HFFc6 (cell line): ENCODE data around the gene CORO6. TPM values are rescaled to one million over a fixed set of nuclear protein-coding genes. Genes with fewer than 3 reads are reported as not detected.

Experiments used
- DNase-seq: peaks from one replicate; pipeline ENCODE4 v3.0.0-alpha.2; 2018
- H3K27ac Mint-ChIP-seq: 2 replicates; pipeline ENCODE4 v1.8.0; 2020; ENCODE audit warnings: mild to moderate bottlenecking, mixed read lengths
- H3K27me3 Mint-ChIP-seq: 2 replicates; pipeline ENCODE4 v1.8.0; 2021; ENCODE audit warnings: mild to moderate bottlenecking, moderate library complexity, mixed read lengths; ENCODE audit not compliant: insufficient read depth
- H3K36me3 Mint-ChIP-seq: 2 replicates; pipeline ENCODE4 v1.8.0; 2021; ENCODE audit warnings: low read depth, mixed read lengths
- H3K4me1 Mint-ChIP-seq: 2 replicates; pipeline ENCODE4 v1.8.0; 2020; ENCODE audit warnings: low read depth, mixed read lengths
- H3K4me3 Mint-ChIP-seq: 2 replicates; pipeline ENCODE4 v1.8.0; 2020; ENCODE audit warnings: mild to moderate bottlenecking, moderate library complexity, mixed read lengths
- H3K9me3 Mint-ChIP-seq: 2 replicates; pipeline ENCODE4 v1.8.0; 2020; ENCODE audit warnings: mild to moderate bottlenecking, mixed read lengths
- total RNA-seq, 6 experiments: library from RNA; stranded (reverse); fragmentation: NEBNext Ultra II Directional; extraction: Animal tissue kit (Norgen Biotek cat#: 25700); gene quantifications; 2 replicates in 1 of 6; 3 replicates in 5 of 6; pipeline ENCODE4 v1.2.3, GENCODE V29; 2021
- TF ChIP-seq, protein P1 (sequence below): fragments of 200-600 bp; sonication (generic); IDR thresholded peaks from 2 replicates; pipeline ENCODE4 v1.5.0; 2021; ENCODE audit warnings: antibody characterized with exemption, mild to moderate bottlenecking

The CORO6 gene
- total RNA-seq, 6 experiments from 2014 or later = 4.6 to 6.1 (median 5.4) TPM

DNA sequence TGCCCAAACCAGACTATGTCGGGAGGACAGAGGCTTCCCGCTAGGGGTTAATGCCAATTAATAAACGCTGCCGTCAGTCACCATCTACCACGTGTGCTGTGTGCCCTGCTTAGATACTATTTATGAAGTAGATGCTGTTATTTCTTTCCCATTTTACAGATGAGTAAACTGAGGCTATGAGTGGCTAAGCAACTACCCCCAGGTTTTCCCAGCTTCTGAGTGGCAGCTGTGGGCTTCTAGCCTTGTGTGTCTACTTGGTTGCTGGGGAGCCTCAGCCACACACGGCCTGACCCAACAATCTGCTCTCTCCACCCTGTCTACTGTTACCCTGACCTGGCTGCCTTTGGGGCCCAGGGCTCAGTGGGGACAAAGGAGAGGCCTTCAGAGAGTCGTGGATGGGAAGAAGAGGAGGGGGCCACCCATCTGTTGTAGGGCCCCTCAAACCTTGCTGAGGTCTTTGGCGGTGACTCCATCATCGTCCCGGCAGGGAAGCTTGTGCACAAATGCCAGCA is 40.4 kb downstream of the CORO6 start:
- H3K4me3 Mint-ChIP-seq = no peak overlapping the region
- TF ChIP-seq, protein P1, sequence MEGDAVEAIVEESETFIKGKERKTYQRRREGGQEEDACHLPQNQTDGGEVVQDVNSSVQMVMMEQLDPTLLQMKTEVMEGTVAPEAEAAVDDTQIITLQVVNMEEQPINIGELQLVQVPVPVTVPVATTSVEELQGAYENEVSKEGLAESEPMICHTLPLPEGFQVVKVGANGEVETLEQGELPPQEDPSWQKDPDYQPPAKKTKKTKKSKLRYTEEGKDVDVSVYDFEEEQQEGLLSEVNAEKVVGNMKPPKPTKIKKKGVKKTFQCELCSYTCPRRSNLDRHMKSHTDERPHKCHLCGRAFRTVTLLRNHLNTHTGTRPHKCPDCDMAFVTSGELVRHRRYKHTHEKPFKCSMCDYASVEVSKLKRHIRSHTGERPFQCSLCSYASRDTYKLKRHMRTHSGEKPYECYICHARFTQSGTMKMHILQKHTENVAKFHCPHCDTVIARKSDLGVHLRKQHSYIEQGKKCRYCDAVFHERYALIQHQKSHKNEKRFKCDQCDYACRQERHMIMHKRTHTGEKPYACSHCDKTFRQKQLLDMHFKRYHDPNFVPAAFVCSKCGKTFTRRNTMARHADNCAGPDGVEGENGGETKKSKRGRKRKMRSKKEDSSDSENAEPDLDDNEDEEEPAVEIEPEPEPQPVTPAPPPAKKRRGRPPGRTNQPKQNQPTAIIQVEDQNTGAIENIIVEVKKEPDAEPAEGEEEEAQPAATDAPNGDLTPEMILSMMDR = no peak
- no peaks in the 10 kb centered on the region for H3K9me3 Mint-ChIP-seq
- H3K27ac Mint-ChIP-seq = no peak overlapping the region
- H3K36me3 Mint-ChIP-seq = peaks cover 5% of the 10 kb centered on the region
- DNase-seq = no peak
- H3K4me1 Mint-ChIP-seq = peaks cover 23% of the 10 kb centered on the region
- H3K27me3 Mint-ChIP-seq = no peaks in the 10 kb centered on the region

DNA sequence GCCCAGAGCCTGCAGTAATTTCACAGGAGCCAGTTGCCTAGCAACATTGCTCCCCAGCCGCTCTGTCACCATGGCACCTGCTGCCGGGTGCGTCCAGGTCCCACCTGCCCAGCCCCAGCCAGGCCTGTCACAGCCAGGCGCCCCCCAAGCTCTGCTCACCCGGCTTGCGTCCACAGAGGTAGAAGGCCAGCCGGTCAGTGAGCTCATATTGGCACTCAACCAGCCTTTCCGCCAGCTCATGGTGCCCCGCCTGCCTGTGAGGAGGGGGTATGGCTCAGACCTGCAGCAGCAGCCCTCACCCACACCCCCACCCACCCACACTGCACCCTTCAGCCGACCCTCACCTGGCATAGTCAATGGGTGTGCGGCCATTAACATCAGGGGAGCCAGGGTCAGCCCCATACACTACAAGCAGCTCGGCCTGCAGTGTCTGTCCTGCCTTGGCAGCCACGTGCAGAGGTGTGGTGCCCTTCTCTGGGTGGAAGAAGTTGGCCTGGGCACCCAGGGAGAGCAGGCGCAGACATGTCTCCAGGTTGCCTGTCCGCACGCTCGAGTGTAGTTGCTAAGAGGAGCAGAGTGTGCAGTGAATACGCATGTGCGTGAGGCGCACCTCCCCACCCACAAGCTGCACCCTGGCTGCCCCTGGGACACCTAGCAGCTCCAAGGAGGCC is 41.0 kb downstream of the CORO6 start:
- Mint-ChIP-seq H3K36me3 (peaks cover 5% of the 10 kb centered on the region), H3K4me1 (peaks cover 21% of the 10 kb centered on the region), H3K4me3 (no peak overlapping the region), H3K9me3 (no peaks in the 10 kb centered on the region), H3K27me3 (no peaks in the 10 kb centered on the region), H3K27ac (no peak overlapping the region)
- TF ChIP-seq, protein P1 = no peak
- DNase-seq = no peak

DNA sequence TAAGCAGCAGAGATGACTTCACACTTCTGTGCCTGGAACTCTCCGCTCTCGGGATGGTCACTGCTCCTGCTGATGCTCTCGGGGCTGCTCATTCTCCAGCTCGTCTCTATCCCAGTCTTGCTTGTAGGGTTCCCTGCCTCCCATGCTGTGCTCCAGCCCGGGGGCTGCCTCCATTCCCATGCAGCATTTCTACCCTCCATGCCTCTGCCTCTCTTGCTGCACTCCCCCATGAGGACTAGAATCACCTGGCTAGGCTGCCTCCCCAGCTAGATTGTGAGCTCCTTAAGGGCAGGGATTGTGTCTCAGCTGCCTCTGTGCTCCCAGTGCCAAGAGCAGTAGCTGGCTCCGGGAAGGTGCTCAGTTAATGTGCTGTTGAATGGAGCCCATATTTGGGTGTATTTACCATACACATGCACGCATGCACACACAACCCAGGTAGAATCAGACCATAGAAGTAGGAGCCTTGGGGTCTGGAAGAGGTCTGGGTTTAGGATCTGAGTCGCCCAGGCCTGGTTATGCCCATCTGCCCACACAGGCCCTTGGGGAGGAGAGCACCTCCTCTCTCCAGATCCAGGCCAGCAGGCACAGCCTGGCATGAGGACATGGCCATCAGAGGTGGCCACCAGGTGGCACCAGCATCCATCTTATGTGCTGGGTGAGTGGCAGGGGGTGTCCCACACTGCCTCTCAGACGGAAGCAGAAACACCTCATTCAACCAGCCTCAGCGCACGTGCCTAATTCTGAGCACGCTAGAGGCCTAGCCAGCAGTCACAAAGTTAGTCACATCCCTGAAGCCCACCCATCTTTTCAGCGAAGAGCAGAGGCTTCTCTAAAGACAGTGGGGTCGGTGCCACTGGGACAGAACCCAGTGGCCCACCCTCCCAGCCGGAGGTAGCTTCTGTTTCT is 42.6 kb downstream of the CORO6 start:
- DNase-seq = peak; percentile 76
- peaks cover 5% of the 10 kb centered on the region for H3K36me3 Mint-ChIP-seq
- H3K27ac Mint-ChIP-seq = peak overlapping the region; percentile 76
- H3K9me3 Mint-ChIP-seq = no peaks in the 10 kb centered on the region
- peaks cover 16% of the 10 kb centered on the region for H3K4me1 Mint-ChIP-seq
- no peak overlapping the region for H3K4me3 Mint-ChIP-seq
- TF ChIP-seq, protein P1 = peak; percentile 97
- H3K27me3 Mint-ChIP-seq = no peaks in the 10 kb centered on the region

DNA sequence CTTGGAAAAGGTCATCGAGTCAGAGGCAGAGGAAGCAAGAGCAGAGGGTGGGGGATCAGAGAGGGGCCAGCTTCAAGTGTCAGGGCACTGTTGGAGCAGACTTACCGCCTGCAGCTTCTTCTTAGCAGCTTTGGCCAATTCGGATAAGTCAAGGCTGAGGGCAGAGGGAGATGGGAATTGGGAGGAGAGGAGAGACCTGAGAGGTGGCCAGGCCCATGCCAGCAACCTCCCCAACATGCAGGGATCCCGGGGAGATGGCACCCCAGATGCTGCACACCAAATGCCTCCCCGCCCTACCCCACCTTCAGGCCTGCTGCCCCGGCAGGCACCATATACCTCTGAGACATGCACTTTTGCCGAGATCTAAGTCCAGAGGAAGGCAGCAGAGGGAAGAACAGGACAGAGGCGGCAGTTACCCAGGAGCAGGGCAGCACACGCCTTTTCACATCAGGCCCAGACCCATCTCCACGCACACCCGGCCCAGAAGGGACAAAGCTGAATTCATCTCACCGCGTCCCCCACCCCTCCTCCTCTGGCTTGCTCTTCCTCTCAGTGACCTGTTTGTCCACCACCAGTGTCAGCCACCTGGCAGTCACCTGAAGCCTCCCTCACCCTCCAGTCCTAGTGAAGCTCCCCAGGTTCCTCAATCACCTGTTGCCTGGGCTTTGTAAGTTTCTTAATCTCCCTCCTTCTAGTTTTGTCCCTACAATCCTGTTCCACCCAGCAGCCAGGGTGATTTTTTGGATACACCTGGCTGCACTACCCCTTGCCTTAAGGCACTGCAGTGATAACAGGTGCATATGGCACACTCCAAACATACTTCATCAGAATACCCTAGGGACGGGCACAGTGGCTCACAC is 43.9 kb downstream of the CORO6 start:
- Mint-ChIP-seq H3K36me3 (peaks cover 5% of the 10 kb centered on the region), H3K4me3 (no peak overlapping the region), H3K9me3 (no peaks in the 10 kb centered on the region), H3K27ac (no peak overlapping the region), H3K27me3 (no peaks in the 10 kb centered on the region), H3K4me1 (peaks cover 7% of the 10 kb centered on the region)
- DNase-seq = no peak
- TF ChIP-seq, protein P1 = no peak
